IMR-90 (cell line): ENCODE data around the gene SLC35F3. TPM values are rescaled to one million over a fixed set of nuclear protein-coding genes. Genes with fewer than 3 reads are reported as not detected.
A peak's percentile ranks its signal among the peaks of the same experiment; 100 is the strongest.

ENCODE experiments used
- ATAC-seq: fragments of 200-7000 bp; cut with Tn5 transposase; 2 replicates; pipeline ENCODE4 v1.9.1; 2020; ENCODE audit warnings: low read depth, mild to moderate bottlenecking, moderate library complexity
- BruUV-seq: library from RNA; stranded (reverse); fragments of 400-500 nt; replicated peaks from 2 replicates; lab custom pipeline; 2021; lab: Mats Ljungman, UMichigan
- CTCF ChIA-PET: fragments of 300-600 bp; formaldehyde crosslinking; extraction: SDS; loops from one replicate; lab custom pipeline; 2021; ENCODE audit warnings: antibody characterized with exemption; lab: Yijun Ruan, JAX
- POLR2A ChIA-PET: fragments of 300-600 bp; sonication (Branson Sonifier 250); formaldehyde crosslinking; loops from one replicate; lab custom pipeline; 2022; ENCODE audit warnings: antibody characterized with exemption; ENCODE audit not compliant: unreplicated experiment; lab: Charles Lee
- DNase-seq: peaks from one replicate; pipeline ENCODE4 v3.0.0; 2013
- H2AFZ ChIP-seq: replicated peaks from 2 replicates; pipeline ENCODE3; 2013; ENCODE audit warnings: low read length, mild to moderate bottlenecking; ENCODE audit not compliant: poor library complexity
- H2AK5ac ChIP-seq: 2 replicates; pipeline ENCODE4 v1.6.1; 2013; ENCODE audit warnings: low read depth, low read length, inconsistent platforms
- H2AK9ac ChIP-seq: replicated peaks from 2 replicates; pipeline ENCODE3; 2013; ENCODE audit warnings: mild to moderate bottlenecking, low read depth, low read length, moderate library complexity; ENCODE audit not compliant: poor library complexity
- H2BK120ac ChIP-seq: 2 replicates; pipeline ENCODE4 v1.6.1; 2013; ENCODE audit warnings: low read depth, low read length, inconsistent platforms
- H2BK15ac ChIP-seq: 3 replicates; pipeline ENCODE4 v1.6.1; 2013; ENCODE audit warnings: low read depth, low read length, inconsistent platforms
- H2BK20ac ChIP-seq: 2 replicates; pipeline ENCODE4 v1.6.1; 2013; ENCODE audit warnings: low read depth, mild to moderate bottlenecking, inconsistent platforms, low read length, moderate library complexity
- H2BK5ac ChIP-seq: 2 replicates; pipeline ENCODE4 v1.6.1; 2013; ENCODE audit warnings: mild to moderate bottlenecking, low read depth, low read length, inconsistent platforms; ENCODE audit not compliant: poor library complexity, severe bottlenecking
- H3K14ac ChIP-seq: replicated peaks from 2 replicates; pipeline ENCODE4 v1.6.1; 2013; ENCODE audit warnings: low read depth, low read length, inconsistent platforms
- H3K18ac ChIP-seq: 2 replicates; pipeline ENCODE4 v1.6.1; 2013; ENCODE audit warnings: low read depth, low read length, control low read depth
- H3K23ac ChIP-seq: 2 replicates; pipeline ENCODE4 v1.6.1; 2013; ENCODE audit warnings: low read depth, low read length, inconsistent platforms
- H3K27ac ChIP-seq: 2 replicates; pipeline ENCODE4 v1.5.1; 2013; ENCODE audit warnings: mild to moderate bottlenecking, control low read depth, low read length; ENCODE audit not compliant: insufficient read depth
- H3K27me3 ChIP-seq: 2 replicates; pipeline ENCODE4 v1.6.1; 2013; ENCODE audit warnings: low read length; ENCODE audit not compliant: control insufficient read depth, insufficient read depth
- H3K36me3 ChIP-seq: 2 replicates; pipeline ENCODE4 v1.6.1; 2013; ENCODE audit warnings: low read length, mixed read lengths; ENCODE audit not compliant: control insufficient read depth, insufficient read depth
- H3K4ac ChIP-seq: 2 replicates; pipeline ENCODE4 v1.6.1; 2013; ENCODE audit warnings: low read depth, low read length, inconsistent platforms
- H3K4me1 ChIP-seq: 2 replicates; pipeline ENCODE4 v1.6.1; 2013; ENCODE audit warnings: low read length, mixed read lengths; ENCODE audit not compliant: control insufficient read depth, insufficient read depth
- H3K4me2 ChIP-seq: 2 replicates; pipeline ENCODE4 v1.6.1; 2013; ENCODE audit warnings: low read depth, mild to moderate bottlenecking, control low read depth, low read length, moderate library complexity
- H3K4me3 ChIP-seq: 2 replicates; pipeline ENCODE4 v1.5.1; 2013; ENCODE audit warnings: low read depth, mild to moderate bottlenecking, control low read depth, low read length, moderate library complexity; ENCODE audit not compliant: insufficient read depth
- H3K56ac ChIP-seq: 2 replicates; pipeline ENCODE4 v1.6.1; 2013; ENCODE audit warnings: low read length, inconsistent platforms; ENCODE audit not compliant: insufficient read depth; ENCODE audit errors: extremely low read depth
- H3K79me1 ChIP-seq, 2 experiments: 2 replicates each; pipeline ENCODE4 v1.6.1; 2013; ENCODE audit warnings: low read length in 2 of 2, inconsistent platforms in 1 of 2, low read depth in 1 of 2
- H3K9ac ChIP-seq: 2 replicates; pipeline ENCODE4 v1.6.1; 2013; ENCODE audit warnings: low read depth, low read length, control low read depth
- H3K9me1 ChIP-seq: 2 replicates; pipeline ENCODE4 v1.6.1; 2013; ENCODE audit warnings: low read length, inconsistent platforms; ENCODE audit not compliant: insufficient read depth
- H3K9me3 ChIP-seq: 2 replicates; pipeline ENCODE4 v1.6.1; 2013; ENCODE audit warnings: low read length; ENCODE audit not compliant: control insufficient read depth, insufficient read depth
- H4K20me1 ChIP-seq: 2 replicates; pipeline ENCODE4 v1.6.1; 2013; ENCODE audit warnings: low read length, inconsistent platforms; ENCODE audit not compliant: insufficient read depth
- H4K5ac ChIP-seq: 2 replicates; pipeline ENCODE4 v1.6.1; 2013; ENCODE audit warnings: mild to moderate bottlenecking, low read depth, low read length, control low read depth
- H4K8ac ChIP-seq, 2 experiments: 2 replicates each; pipeline ENCODE4 v1.6.1; 2013; ENCODE audit warnings: low read depth in 2 of 2, low read length in 2 of 2, control low read depth in 1 of 2, inconsistent platforms in 1 of 2
- H4K91ac ChIP-seq: 2 replicates; pipeline ENCODE4 v1.6.1; 2013; ENCODE audit warnings: low read depth, low read length, inconsistent platforms; ENCODE audit not compliant: insufficient read depth
- CEBPB ChIP-seq: IDR thresholded peaks from 2 replicates; pipeline ENCODE4 v1.6.1; 2012; ENCODE audit warnings: low read depth, low read length, improper control_type of control experiment
- MAZ ChIP-seq: IDR thresholded peaks from 2 replicates; pipeline ENCODE4 v1.6.1; 2012; ENCODE audit warnings: low read depth, mild to moderate bottlenecking, low read length, improper control_type of control experiment, moderate library complexity, borderline replicate concordance
- WGBS, 2 experiments: methylation state at CpG; one replicate each; pipeline versions ENCODE4 v1.1.5 to v1.1.7; 2013; ENCODE audit warnings: missing lambda C conversion rate in 2 of 2; ENCODE audit not compliant: insufficient read length in 1 of 2; ENCODE audit errors: extremely low coverage in 2 of 2; 5-methylcytosine and 5-hydroxymethylcytosine counted together
- dilution Hi-C: fragments of 300-500 bp; cut with HindIII; formaldehyde crosslinking; loops from one replicate; pipeline ENCODE4 v1.14.3; 2018; ENCODE audit warnings: low sequenced_read_pairs; ENCODE audit not compliant: unreplicated experiment
- in situ Hi-C: fragments of 300-500 bp; cut with MboI; formaldehyde crosslinking; loops from 3 replicates; pipeline ENCODE4 v1.14.3; 2019; ENCODE audit warnings: low sequenced_read_pairs, inconsistent platforms, mixed read lengths
- intact Hi-C: fragments of 100-400 bp; cut with micrococcal nuclease; formaldehyde crosslinking; loops from 2 replicates; pipeline ENCODE4 v1.10.0; 2022
- polyA plus RNA-seq, 3 experiments: library from polyadenylated mRNA; depleted of rRNA; stranded (reverse); fragments of >200 nt; gene quantifications; 2 replicates each; pipeline ENCODE4 v1.2.3, GENCODE V29; 2012; ENCODE audit warnings: low replicate concordance in 1 of 3
- total RNA-seq: library from RNA; depleted of rRNA; stranded (reverse); fragments of >200 nt; gene quantifications from 2 replicates; pipeline ENCODE4 v1.2.3, GENCODE V29; 2012

SLC35F3 gene
- total and polyA plus RNA-seq, 2 of the 4 experiments (the other 2 are of a cell fraction), result under 0.01 to 0.17 TPM

- ATAC-seq (no peak), DNase-seq (peak; percentile 12)
- no peak overlapping the region for H3K4me2 ChIP-seq
- no peaks in the 10 kb centered on the region for H3K9me1 ChIP-seq
- H3K4me1 ChIP-seq, result no peaks in the 10 kb centered on the region
- H3K36me3 ChIP-seq, result no peaks in the 10 kb centered on the region
- ChIA-PET CTCF (no interaction called here), POLR2A (no interaction called here)
- no peak overlapping the region for H3K27ac ChIP-seq
- H3K18ac ChIP-seq, result no peak overlapping the region
- no peak overlapping the region for H4K8ac ChIP-seq
- WGBS, 2 experiments, result no CpG with 5 or more reads among the region's 2 CpGs
- H3K9me3 ChIP-seq, result no peaks in the 10 kb centered on the region; the same call in 1 of the 2 replicates
- intact Hi-C loops, result no loop called here
- H3K23ac ChIP-seq, result no peak overlapping the region
- no peak overlapping the region for H3K56ac ChIP-seq
- no peak overlapping the region for H2BK5ac ChIP-seq
- H3K14ac ChIP-seq, result no peak overlapping the region
- in situ Hi-C loops, result no loop called here
- no peak overlapping the region for H3K9ac ChIP-seq
- dilution Hi-C loops, result no loop called here
- no peak overlapping the region for H4K5ac ChIP-seq
- H2BK120ac ChIP-seq, result no peak overlapping the region
- no peak overlapping the region for H4K91ac ChIP-seq
- H2AK9ac ChIP-seq, result no peak overlapping the region
- H3K27me3 ChIP-seq, result no peaks in the 10 kb centered on the region
- no peak overlapping the region for H2AK5ac ChIP-seq
- no peaks in the 10 kb centered on the region for H3K79me1 ChIP-seq
- no peak overlapping the region for H3K4me3 ChIP-seq
- BruUV-seq, result no TSS peak
- H4K20me1 ChIP-seq, result no peaks in the 10 kb centered on the region
- no peak overlapping the region for H2BK15ac ChIP-seq
- H2BK20ac ChIP-seq, result no peak overlapping the region
- no peak overlapping the region for H3K4ac ChIP-seq
- TF ChIP-seq CEBPB, result no peak
- no peak for TF ChIP-seq MAZ
- H2AFZ ChIP-seq, result no peak overlapping the region
These were observed 351.9 kb downstream of the SLC35F3 start for GRCh38 chr1:234256359-234256758.
